NCI-H2107 treated with DMSO at 0.1 percent for 48 hours (cell line): Measurements from ENCODE around the gene ASGR2.
"Not testable (repeated sequence)": the region's sequence is repeated elsewhere in the genome, so short reads cannot be mapped to it uniquely, and the experiment has no call there.

ENCODE experiments used
- DNase-seq: peaks from one replicate; lab custom pipeline; 2025; ENCODE audit not compliant: unreplicated experiment; lab: John Stamatoyannopoulos, UW

The ASGR2 gene

GRCh38 chr17:7126386-7126785 is 11.8 kb upstream of the ASGR2 start:
- not testable (repeated sequence) for DNase-seq

- no peak for DNase-seq
Observed at GRCh38 chr17:7124923-7125322, 10.3 kb upstream of the ASGR2 start.

- DNase-seq = no peak
Observed at GRCh38 chr17:7123844-7124243, 9.2 kb upstream of the ASGR2 start.

- no peak for DNase-seq
Observed at GRCh38 chr17:7122381-7122780, 7.8 kb upstream of the ASGR2 start.

- DNase-seq = not testable (repeated sequence)
Observed at GRCh38 chr17:7120635-7121034, 6.0 kb upstream of the ASGR2 start.

GRCh38 chr17:7120123-7120522 is 5.5 kb upstream of the ASGR2 start:
- DNase-seq = no peak

- DNase-seq = no peak
Observed at GRCh38 chr17:7119314-7119713, 4.7 kb upstream of the ASGR2 start.

GRCh38 chr17:7114875-7115614 is 423 bp upstream of the ASGR2 start:
- DNase-seq = no peak

GRCh38 chr17:7113273-7114071 is 1.1 kb downstream of the ASGR2 start:
- no peak for DNase-seq

- no peak for DNase-seq
Observed at GRCh38 chr17:7112510-7113108, 2.0 kb downstream of the ASGR2 start.

- no peak for DNase-seq
Observed at GRCh38 chr17:7111784-7112509, 2.7 kb downstream of the ASGR2 start.

GRCh38 chr17:7110617-7111306 is 3.9 kb downstream of the ASGR2 start:
- DNase-seq = no peak

- no peak for DNase-seq
Observed at GRCh38 chr17:7109461-7110322, 4.9 kb downstream of the ASGR2 start.

GRCh38 chr17:7108981-7109380 is 5.6 kb downstream of the ASGR2 start:
- no peak for DNase-seq

GRCh38 chr17:7108560-7108925 is 6.1 kb downstream of the ASGR2 start:
- no peak for DNase-seq

GRCh38 chr17:7107795-7108559 is 6.6 kb downstream of the ASGR2 start:
- DNase-seq = no peak

GRCh38 chr17:7107012-7107754 is 7.4 kb downstream of the ASGR2 start:
- peak; percentile 38 for DNase-seq

- no peak for DNase-seq
Observed at GRCh38 chr17:7102421-7102820, 12.2 kb downstream of the ASGR2 start.
